ENCODE data around the gene GLRX3. TPM values are rescaled to one million over a fixed set of nuclear protein-coding genes. Genes with fewer than 3 reads are reported as not detected.

Gene GLRX3
- total RNA-seq, 4 donors from 2014 or later: 44.9 to 61.4 (median 53.3) TPM

GRCh38 chr10:130213286-130214080 is 77.3 kb downstream of the GLRX3 start:
- peaks cover 0 to 3% (median 0%) of the 10 kb centered on the region in 4 donors for H3K9me3 ChIP-seq
- WGBS: 92% methylated on average over 33 of the region's 51 CpGs
- no peak for DNase-seq (ENCODE audit: extremely low spot score)
- H3K4me1 ChIP-seq: no peaks in the 10 kb centered on the region
- no peaks in the 10 kb centered on the region for H3K27me3 ChIP-seq
- TF ChIP-seq POLR2A (IDR thresholded peaks at IDR 0.05; ENCODE audit: low read depth) (no peak), EP300 (IDR thresholded peaks at IDR 0.05) (no peak), CTCF (IDR thresholded peaks at IDR 0.05) (no peak), POLR2AphosphoS5 (IDR thresholded peaks at IDR 0.05) (no peak)
- H3K27ac ChIP-seq (replicated peaks in 1 of 4): no peak overlapping the region
- intact Hi-C loops (cut with DNase I): no loop called here
- no peaks in the 10 kb centered on the region for H3K36me3 ChIP-seq
- H3K4me3 ChIP-seq: no peak overlapping the region

- H3K9me3 ChIP-seq: no peaks in the 10 kb centered on the region
- no peak overlapping the region for H3K4me3 ChIP-seq
- no peak for TF ChIP-seq POLR2A (IDR thresholded peaks at IDR 0.05; ENCODE audit: low read depth)
- no peak for TF ChIP-seq EP300 (IDR thresholded peaks at IDR 0.05)
- TF ChIP-seq CTCF (IDR thresholded peaks at IDR 0.05): no peak
- no peak for TF ChIP-seq POLR2AphosphoS5 (IDR thresholded peaks at IDR 0.05)
- intact Hi-C loops (cut with DNase I): no loop called here
- no peak for DNase-seq (ENCODE audit: extremely low spot score)
- H3K27ac ChIP-seq (replicated peaks in 1 of 4): no peak overlapping the region
- no peaks in the 10 kb centered on the region for H3K27me3 ChIP-seq
- WGBS: 86% methylated on average over 7 of the region's 7 CpGs
- H3K36me3 ChIP-seq: no peaks in the 10 kb centered on the region
- H3K4me1 ChIP-seq: no peaks in the 10 kb centered on the region
Observed at GRCh38 chr10:130214431-130214830, 78.2 kb downstream of the GLRX3 start.

- no peak for TF ChIP-seq CTCF (IDR thresholded peaks at IDR 0.05)
- no peak for TF ChIP-seq POLR2A (IDR thresholded peaks at IDR 0.05; ENCODE audit: low read depth)
- TF ChIP-seq POLR2AphosphoS5 (IDR thresholded peaks at IDR 0.05): no peak
- no peak for TF ChIP-seq EP300 (IDR thresholded peaks at IDR 0.05)
- H3K36me3 ChIP-seq: no peaks in the 10 kb centered on the region
- DNase-seq (ENCODE audit: extremely low spot score): no peak
- H3K4me1 ChIP-seq: no peaks in the 10 kb centered on the region
- no peaks in the 10 kb centered on the region for H3K9me3 ChIP-seq
- WGBS: 97% methylated on average over 10 of the region's 13 CpGs
- intact Hi-C loops (cut with DNase I): no loop called here
- H3K4me3 ChIP-seq: no peak overlapping the region
- H3K27ac ChIP-seq (replicated peaks in 1 of 4): no peak overlapping the region
- H3K27me3 ChIP-seq: no peaks in the 10 kb centered on the region
Observed at GRCh38 chr10:130215151-130215930, 79.2 kb downstream of the GLRX3 start.

GRCh38 chr10:130215931-130216231 is 79.7 kb downstream of the GLRX3 start:
- DNase-seq (ENCODE audit: extremely low spot score): no peak

More at GRCh38 chr10:130215931-130216231, 79.7 kb downstream of the GLRX3 start:
- Histone ChIP-seq H3K4me1 (no peaks in the 10 kb centered on the region), H3K4me3 (no peak overlapping the region), H3K27me3 (no peaks in the 10 kb centered on the region), H3K36me3 (no peaks in the 10 kb centered on the region), H3K27ac (replicated peaks in 1 of 4) (no peak overlapping the region), H3K9me3 (no peaks in the 10 kb centered on the region)
- WGBS: 72% methylated on average over 8 of the region's 8 CpGs
- intact Hi-C loops (cut with DNase I): no loop called here
- TF ChIP-seq POLR2AphosphoS5 (IDR thresholded peaks at IDR 0.05): no peak
- TF ChIP-seq CTCF (IDR thresholded peaks at IDR 0.05): no peak
- TF ChIP-seq EP300 (IDR thresholded peaks at IDR 0.05): no peak
- no peak for TF ChIP-seq POLR2A (IDR thresholded peaks at IDR 0.05; ENCODE audit: low read depth)

Measured in esophagus muscularis mucosa (tissue), 4 donors.